Keratinocyte (primary cell): ENCODE results near the gene CETN1. TPM values are rescaled to one million over a fixed set of nuclear protein-coding genes. Genes with fewer than 3 reads are reported as not detected.
A peak's percentile ranks its signal among the peaks of the same experiment; 100 is the strongest.

ENCODE experiments used
- DNase-seq: peaks from one replicate; pipeline ENCODE4 v3.0.0-alpha.2; 2011; ENCODE audit warnings: low read depth, missing footprints, low spot score
- FAIRE-seq: peaks from 2 replicates; lab custom pipeline; 2011; peaks lifted over from hg19 to GRCh38; lab: Jason Lieb, UNC
- H2AFZ ChIP-seq: 2 replicates; pipeline ENCODE4 v1.6.0; 2012; ENCODE audit warnings: low read length, control low read depth, inconsistent platforms; ENCODE audit not compliant: control insufficient read depth
- H3K27ac ChIP-seq: 2 replicates; pipeline ENCODE4 v1.5.1; 2011; ENCODE audit warnings: low read length; ENCODE audit not compliant: control insufficient read depth, insufficient read depth
- H3K27me3 ChIP-seq: 3 replicates; pipeline ENCODE4 v1.6.0; 2011; ENCODE audit warnings: low read length; ENCODE audit not compliant: control insufficient read depth, insufficient read depth; ENCODE audit errors: extremely low read depth
- H3K36me3 ChIP-seq, 2 experiments: 2 replicates in 1 of 2; 3 replicates in 1 of 2; pipeline ENCODE4 v1.5.1; 2011; ENCODE audit warnings: low read length in 2 of 2, mild to moderate bottlenecking in 1 of 2; ENCODE audit not compliant: control insufficient read depth in 2 of 2, insufficient read depth in 2 of 2; ENCODE audit errors: extremely low read depth in 1 of 2
- H3K4me1 ChIP-seq: 3 replicates; pipeline ENCODE4 v1.5.1; 2011; ENCODE audit warnings: low read length; ENCODE audit not compliant: control insufficient read depth, insufficient read depth; ENCODE audit errors: extremely low read depth
- H3K4me2 ChIP-seq: 3 replicates; pipeline ENCODE4 v1.6.0; 2011; ENCODE audit warnings: low read depth, low read length; ENCODE audit not compliant: control insufficient read depth, insufficient read depth; ENCODE audit errors: extremely low read depth
- H3K4me3 ChIP-seq, 3 experiments: fragments of 200-600 bp in 1 of 3; sonication (generic) in 1 of 3; 2 replicates in 2 of 3; 3 replicates in 1 of 3; pipeline ENCODE4 v1.5.1; 2011 to 2016; ENCODE audit warnings: low read length in 3 of 3, mild to moderate bottlenecking in 3 of 3, control low read depth in 2 of 3, inconsistent platforms in 1 of 3, low read depth in 1 of 3, mixed read lengths in 1 of 3, mixed run types in 1 of 3, moderate library complexity in 1 of 3; ENCODE audit not compliant: control insufficient read depth in 2 of 3, insufficient read depth in 2 of 3; ENCODE audit errors: extremely low read depth in 1 of 3
- H3K79me2 ChIP-seq: 2 replicates; pipeline ENCODE4 v1.6.0; 2012; ENCODE audit warnings: low read length; ENCODE audit not compliant: control insufficient read depth, insufficient read depth
- H3K9ac ChIP-seq: 3 replicates; pipeline ENCODE4 v1.6.0; 2011; ENCODE audit warnings: low read length; ENCODE audit not compliant: control insufficient read depth, insufficient read depth; ENCODE audit errors: extremely low read depth
- H3K9me1 ChIP-seq: 3 replicates; pipeline ENCODE4 v1.6.0; 2011; ENCODE audit warnings: low read length; ENCODE audit not compliant: control insufficient read depth, insufficient read depth; ENCODE audit errors: extremely low read depth
- H3K9me3 ChIP-seq: 2 replicates; pipeline ENCODE4 v1.5.1; 2012; ENCODE audit warnings: low read depth, low read length; ENCODE audit not compliant: control insufficient read depth
- H4K20me1 ChIP-seq: 3 replicates; pipeline ENCODE4 v1.6.0; 2011; ENCODE audit warnings: low read length; ENCODE audit not compliant: control insufficient read depth, insufficient read depth; ENCODE audit errors: extremely low read depth
- CTCF ChIP-seq, 3 experiments: IDR thresholded peaks in 1 of 3; conservative IDR thresholded peaks in 1 of 3; optimal IDR thresholded peaks in 1 of 3; 2 replicates in 2 of 3; 3 replicates in 1 of 3; pipeline versions ENCODE3 to v1.5.1; 2011; ENCODE audit warnings: low read length in 3 of 3, mild to moderate bottlenecking in 3 of 3, moderate library complexity in 2 of 3, control low read depth in 1 of 3, inconsistent platforms in 1 of 3; ENCODE audit not compliant: insufficient read depth in 2 of 3; ENCODE audit errors: extremely low read depth in 1 of 3
- EZH2 ChIP-seq: IDR thresholded peaks from one replicate; pipeline ENCODE4 v1.6.1; 2012; ENCODE audit warnings: inconsistent platforms, mild to moderate bottlenecking, low read length, moderate library complexity
- dilution Hi-C: fragments of 300-500 bp; cut with MboI; formaldehyde crosslinking; loops from one replicate; pipeline ENCODE4 v1.7.0; 2020; ENCODE audit warnings: low sequenced_read_pairs; ENCODE audit not compliant: extremely low pct_ligation_motif_present
- polyA plus RNA-seq, 5 experiments: library from polyadenylated mRNA; depleted of rRNA in 3 of 5; stranded (reverse) in 3 of 5; stranded (forward) in 1 of 5; unstranded in 1 of 5; fragments of >200 nt; gene quantifications; 1 replicate in 1 of 5; 2 replicates in 3 of 5; 3 replicates in 1 of 5; pipeline versions ENCODE4 v1.2.1 to v1.2.3, GENCODE V29; 2011 to 2012; ENCODE audit warnings: missing spikeins in 2 of 5, low read depth in 1 of 5, low replicate concordance in 1 of 5

Gene CETN1
- polyA plus RNA-seq, 1 donor (not counting 4 experiments of a cell fraction or from before 2014, with no cell fraction given): not detected

GRCh38 chr18:596288-596881, 16.2 kb downstream of the CETN1 start:
- H3K4me1 ChIP-seq: no peaks in the 10 kb centered on the region
- peak; percentile 11 for DNase-seq
- peak overlapping the region in 1 of 3 experiments; percentile 54 for H3K4me3 ChIP-seq
- no peaks in the 10 kb centered on the region for H3K79me2 ChIP-seq
- no peak for TF ChIP-seq CTCF (optimal IDR thresholded peaks at IDR 0.05 in 1 of 3, IDR thresholded peaks at IDR 0.05 in 1 of 3, conservative IDR thresholded peaks at IDR 0.05 in 1 of 3; ENCODE audit: extremely low read depth in 1 of 3, insufficient read depth in 2 of 3, low read length in 3 of 3)
- TF ChIP-seq EZH2: no peak
- H3K27ac ChIP-seq: no peak overlapping the region
- H3K9ac ChIP-seq: no peak overlapping the region
- no peaks in the 10 kb centered on the region for H4K20me1 ChIP-seq
- no peaks in the 10 kb centered on the region for H3K9me1 ChIP-seq
- H3K36me3 ChIP-seq: no peaks in the 10 kb centered on the region
- FAIRE-seq: no peak
- H3K4me2 ChIP-seq: peak overlapping the region; percentile 87
- H2AFZ ChIP-seq: peak overlapping the region; percentile 60
- peaks cover 4% of the 10 kb centered on the region for H3K27me3 ChIP-seq
- no peaks in the 10 kb centered on the region for H3K9me3 ChIP-seq
- dilution Hi-C loops: no loop called here

GRCh38 chr18:598124-598589, 18.0 kb downstream of the CETN1 start:
- Histone ChIP-seq H3K27ac (no peak overlapping the region), H4K20me1 (no peaks in the 10 kb centered on the region), H3K9me1 (no peaks in the 10 kb centered on the region), H3K9ac (no peak overlapping the region), H3K4me1 (no peaks in the 10 kb centered on the region), H3K79me2 (no peaks in the 10 kb centered on the region), H3K36me3 (no peaks in the 10 kb centered on the region), H3K4me3 (no peak overlapping the region), H3K9me3 (no peaks in the 10 kb centered on the region), H3K4me2 (no peak overlapping the region), H2AFZ (no peak overlapping the region), H3K27me3 (peaks cover 4% of the 10 kb centered on the region)
- dilution Hi-C loops: no loop called here
- FAIRE-seq: peak; percentile 23
- no peak for TF ChIP-seq CTCF (optimal IDR thresholded peaks at IDR 0.05 in 1 of 3, IDR thresholded peaks at IDR 0.05 in 1 of 3, conservative IDR thresholded peaks at IDR 0.05 in 1 of 3; ENCODE audit: extremely low read depth in 1 of 3, insufficient read depth in 2 of 3, low read length in 3 of 3)
- TF ChIP-seq EZH2: no peak
- no peak for DNase-seq
